GM15510 (cell line): ENCODE results near the gene GOLGA6A.
A peak's percentile ranks its signal among the peaks of the same experiment; 100 is the strongest.

Experiments used
- POLR2A ChIP-seq: IDR thresholded peaks from 3 replicates; pipeline ENCODE4 v1.6.1; 2011; ENCODE audit warnings: borderline replicate concordance; ENCODE audit not compliant: insufficient read length; ENCODE audit errors: extremely low read depth

Gene GOLGA6A

DNA sequence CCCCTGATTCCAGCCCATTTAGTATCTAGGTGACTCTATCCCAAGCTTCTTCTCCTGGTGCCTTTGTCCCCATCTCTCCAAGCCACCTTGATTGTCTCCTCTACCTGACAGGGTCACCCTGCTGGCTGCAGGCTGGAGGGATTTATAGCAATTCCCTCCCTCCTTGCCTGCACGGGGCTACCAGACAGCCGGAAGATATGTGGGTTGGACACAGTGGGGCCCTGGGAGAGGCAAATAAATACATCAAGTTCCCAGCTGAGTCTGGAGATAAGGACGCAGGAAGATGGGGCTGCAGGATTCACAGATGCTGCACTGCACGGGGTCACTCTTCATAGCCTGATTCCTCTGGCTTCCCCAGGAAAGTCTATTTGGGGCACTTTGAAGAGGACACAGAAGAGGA is 38.7 kb upstream of the GOLGA6A start:
- no peak for TF ChIP-seq POLR2A

DNA sequence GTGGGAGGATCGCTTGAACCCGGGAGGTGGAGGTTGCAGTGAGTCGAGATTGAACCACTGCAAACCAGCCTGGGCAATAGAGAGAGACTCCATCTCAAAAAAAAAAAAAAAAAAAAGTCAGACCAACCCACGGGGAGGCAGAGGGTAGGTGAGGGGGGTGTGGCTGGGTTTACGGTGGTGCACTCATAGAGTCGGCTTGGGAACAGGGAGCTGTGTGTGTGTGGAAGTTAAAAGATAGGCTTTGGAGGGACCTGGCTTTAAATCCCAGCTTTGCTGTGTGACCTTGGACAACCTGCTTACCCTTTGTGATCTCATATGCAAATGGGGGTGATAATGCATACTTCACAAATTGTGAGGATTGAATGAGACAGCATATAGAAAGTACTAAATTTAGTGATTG is 38.1 kb upstream of the GOLGA6A start:
- TF ChIP-seq POLR2A, result no peak

DNA sequence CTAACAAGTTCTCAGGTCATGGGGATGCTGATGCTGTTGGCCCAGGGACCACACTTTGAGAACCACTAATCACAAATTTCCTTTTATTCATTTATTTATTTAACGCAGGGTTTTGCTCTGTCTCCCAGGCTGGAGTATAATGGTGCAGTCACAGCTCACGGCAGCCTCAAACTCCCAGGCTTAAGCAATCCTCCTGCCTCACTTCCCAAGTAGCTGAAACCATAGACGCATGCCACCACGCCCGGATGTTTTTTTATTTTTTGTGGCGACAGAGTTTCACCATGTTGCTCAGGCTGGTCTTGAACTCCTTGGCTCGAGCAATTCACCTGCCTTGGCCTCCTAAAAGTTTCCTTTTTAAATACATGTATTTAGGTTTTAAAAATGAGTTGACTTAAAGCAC is 27.4 kb upstream of the GOLGA6A start:
- TF ChIP-seq POLR2A, result no peak

DNA sequence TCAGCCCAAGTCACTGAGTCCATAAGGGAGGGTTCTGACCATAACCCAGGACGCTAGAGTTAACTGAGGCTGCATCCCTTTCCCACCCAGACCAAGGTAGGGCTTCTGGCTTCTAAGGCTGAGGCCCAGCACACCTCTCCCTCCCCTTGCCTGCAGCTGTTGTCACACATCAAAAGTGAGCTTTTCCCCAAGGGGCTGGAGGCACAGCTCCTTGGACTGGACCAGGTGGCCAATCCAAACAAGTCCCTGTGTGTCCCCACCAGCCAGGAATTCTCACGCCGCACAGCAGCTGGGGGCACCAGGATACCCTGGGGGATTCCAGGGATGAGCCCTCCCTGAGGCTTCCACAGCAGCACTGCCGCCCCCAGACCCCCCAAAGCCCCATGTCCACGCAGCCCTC is 25.8 kb upstream of the GOLGA6A start:
- no peak for TF ChIP-seq POLR2A

DNA sequence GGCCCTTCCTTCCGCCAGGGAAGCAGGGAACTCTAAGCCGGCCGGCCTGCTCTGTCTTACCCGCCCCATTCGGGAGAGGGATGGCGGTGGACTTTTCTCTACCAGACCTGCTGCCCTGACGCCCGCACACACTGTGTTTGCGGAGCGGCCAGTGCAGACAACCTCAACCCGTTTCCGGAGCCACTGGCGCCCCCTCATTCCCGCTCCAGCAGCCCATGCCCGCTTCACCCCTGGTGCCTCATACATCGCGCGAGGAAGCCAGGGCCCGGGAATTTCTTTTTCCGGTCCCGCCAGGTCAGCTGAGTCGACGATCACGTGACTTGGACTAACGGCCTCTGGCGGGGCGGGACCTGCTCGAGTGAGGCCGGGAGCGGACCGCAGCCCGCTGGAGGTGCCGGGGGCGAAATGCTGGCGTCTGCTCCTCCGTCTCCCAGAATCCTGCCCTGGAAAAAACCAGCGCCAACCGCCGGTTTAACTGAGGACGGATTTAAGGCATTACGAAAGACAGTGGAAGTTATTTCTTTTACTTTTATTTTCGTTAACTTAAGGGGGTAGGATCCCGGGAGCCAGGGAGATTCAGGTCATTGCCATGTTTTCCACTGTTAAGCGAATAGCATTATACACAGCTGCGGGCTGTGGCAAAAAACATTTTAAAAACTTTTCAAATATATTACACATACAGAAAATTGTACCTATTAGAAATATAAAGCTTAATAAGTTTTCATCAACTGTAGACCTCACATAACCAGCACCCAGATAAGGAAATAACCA is 17.8 kb upstream of the GOLGA6A start:
- TF ChIP-seq POLR2A, result peak; percentile 45

DNA sequence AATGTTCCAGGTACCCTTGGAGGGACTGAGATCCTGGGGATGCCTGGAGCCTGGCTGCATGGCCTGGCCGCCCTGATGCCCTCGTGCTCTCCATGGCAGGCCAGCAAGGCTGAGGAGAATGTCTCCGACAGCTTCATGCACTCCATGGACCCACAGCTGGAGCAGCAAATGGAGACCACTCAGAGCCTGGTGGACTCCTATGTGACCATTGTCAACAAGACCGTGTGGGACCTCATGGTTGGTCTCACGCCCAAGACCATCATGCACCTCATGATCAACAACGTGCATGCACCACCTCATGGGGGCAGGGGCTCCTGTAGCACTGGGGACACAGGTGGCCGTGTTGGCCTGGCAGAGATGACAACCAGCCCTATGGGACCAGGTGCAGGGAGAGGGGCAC is 19.7 kb downstream of the GOLGA6A start:
- no peak for TF ChIP-seq POLR2A

DNA sequence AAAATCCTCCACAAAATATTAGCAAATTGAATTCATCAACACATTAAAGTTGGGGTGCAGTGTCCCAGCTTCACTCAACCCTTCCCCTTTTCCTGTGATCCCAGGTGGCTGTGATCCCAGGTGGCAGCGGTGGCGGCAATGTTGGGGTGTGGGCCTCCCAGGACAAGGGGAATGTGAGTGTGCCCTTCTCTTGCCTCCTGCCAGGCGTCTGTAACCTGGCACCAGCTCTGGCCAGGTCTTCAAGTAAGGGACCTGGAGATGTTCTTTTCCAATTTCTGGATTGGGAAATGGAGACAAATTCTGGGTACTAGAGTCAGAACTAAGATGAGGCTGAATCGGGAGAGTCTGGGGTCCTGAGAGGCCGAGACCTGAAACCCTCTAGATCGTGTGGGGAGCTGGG is 20.1 kb downstream of the GOLGA6A start:
- TF ChIP-seq POLR2A, result no peak

DNA sequence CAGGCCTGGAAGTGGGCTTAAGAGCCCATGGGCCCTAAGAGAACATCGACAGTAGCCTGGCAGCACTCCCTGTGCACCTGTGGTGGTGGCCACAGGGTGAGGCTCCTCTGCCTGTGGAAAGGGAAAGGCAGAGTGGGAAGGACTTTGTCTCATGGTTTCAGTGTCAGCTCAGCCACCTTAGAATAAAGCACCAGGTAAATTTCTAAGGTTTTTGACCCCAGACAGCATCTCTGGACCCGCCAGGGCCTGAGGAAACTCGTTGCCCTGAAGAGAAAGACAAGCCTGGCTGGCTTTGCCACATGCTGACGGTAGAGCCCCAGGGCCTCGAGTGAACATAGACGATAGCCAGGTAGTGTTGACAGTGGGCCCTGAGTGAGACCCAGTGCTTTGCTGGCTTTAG is 22.1 kb downstream of the GOLGA6A start:
- TF ChIP-seq POLR2A, result no peak

DNA sequence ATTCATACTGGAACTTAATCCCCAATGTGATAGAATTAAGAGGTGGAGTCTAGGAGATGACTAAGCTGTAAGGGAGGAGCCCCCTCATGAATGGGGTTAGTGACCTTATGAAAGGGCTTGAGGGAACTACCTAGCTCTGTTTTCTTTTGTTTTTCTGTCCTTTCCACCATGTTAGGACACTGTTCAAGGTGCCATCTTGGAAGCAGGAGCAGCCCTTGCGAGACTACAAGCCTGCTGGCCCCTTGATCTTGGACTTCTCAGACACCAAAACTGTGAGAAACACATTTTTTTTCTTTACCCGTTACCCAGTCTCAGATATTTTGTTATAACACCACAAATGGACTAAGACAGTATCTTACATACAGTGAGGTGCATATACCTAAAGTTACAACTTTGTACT is 26.5 kb downstream of the GOLGA6A start:
- TF ChIP-seq POLR2A, result no peak

DNA sequence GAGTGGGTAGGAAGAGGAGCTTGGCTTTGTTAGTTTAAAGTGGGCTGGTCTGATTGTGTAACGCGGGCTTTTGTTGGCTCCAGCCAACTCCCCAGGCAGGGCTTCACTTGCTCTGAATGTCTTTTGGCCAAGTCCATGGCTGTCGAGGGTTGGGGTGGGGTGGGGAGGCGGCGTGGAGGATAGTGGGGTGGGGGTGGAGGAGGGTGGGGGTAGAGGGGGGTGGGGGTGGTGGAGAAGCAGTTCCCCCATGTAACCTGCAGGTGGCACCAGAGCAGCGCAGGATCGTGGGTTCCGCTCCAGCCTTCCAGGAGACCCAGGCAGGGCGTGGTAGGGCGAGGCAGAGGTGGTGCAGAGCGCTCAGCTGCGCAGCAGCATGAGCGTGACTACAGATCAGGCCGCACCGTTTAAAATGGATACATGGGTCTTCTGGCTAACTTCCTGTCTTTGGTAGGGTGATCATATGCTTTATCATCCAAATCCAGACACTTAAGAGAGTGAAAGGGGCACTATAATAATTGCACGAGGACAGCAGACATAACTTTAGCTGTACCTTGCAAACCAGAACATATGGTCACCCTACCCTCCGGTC is 28.3 kb downstream of the GOLGA6A start:
- TF ChIP-seq POLR2A, result no peak

DNA sequence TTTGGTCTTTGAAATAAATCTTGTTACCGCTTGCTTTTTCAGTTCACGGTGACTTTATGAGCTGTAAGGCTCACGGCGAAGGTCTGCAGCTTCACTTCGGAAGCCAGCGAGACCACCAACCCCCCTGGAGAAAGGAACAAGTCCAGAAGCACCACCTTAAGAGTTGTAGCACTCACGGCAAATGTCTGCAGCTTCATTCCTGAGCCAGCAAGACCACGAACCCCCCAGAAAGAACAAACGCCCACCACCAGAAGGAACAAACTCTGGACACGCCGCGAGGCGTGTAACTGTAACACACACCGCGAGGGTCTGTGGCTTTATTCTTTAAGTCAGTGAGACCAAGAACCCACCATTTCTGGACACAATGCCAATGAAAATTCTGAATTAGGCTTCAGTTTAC is 28.8 kb downstream of the GOLGA6A start:
- no peak for TF ChIP-seq POLR2A

DNA sequence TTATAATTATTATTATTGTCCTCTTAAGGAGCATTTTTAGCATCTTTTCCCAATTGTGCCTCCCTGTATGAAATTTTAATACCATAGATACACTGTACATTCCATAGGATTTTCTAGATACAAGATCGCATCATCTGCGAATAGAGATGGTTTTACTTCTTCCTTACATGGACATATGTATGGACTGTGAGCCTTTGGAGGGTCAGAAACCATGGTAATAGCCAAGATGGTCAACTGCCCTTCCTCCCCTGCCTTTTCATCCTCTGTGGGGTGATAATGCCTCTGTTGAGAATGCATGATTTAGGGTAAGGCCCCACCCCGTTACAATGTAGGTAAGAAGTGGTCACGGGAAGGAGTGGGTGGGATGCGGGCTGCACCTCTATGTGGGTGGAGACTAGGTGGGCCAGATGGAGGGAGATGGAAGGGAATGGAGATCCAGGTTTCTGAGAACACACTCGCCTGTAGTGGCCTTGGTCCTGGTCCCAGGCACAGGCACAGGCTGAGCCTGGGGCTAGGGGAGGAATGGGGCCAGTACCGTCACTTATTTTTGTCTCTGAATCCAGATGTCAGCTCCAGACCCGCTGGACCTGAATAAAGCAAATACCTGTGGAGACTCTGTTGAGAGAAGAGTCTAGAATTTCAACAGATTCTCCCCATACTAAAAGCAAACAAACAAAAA is 31.7 kb downstream of the GOLGA6A start:
- no peak for TF ChIP-seq POLR2A

DNA sequence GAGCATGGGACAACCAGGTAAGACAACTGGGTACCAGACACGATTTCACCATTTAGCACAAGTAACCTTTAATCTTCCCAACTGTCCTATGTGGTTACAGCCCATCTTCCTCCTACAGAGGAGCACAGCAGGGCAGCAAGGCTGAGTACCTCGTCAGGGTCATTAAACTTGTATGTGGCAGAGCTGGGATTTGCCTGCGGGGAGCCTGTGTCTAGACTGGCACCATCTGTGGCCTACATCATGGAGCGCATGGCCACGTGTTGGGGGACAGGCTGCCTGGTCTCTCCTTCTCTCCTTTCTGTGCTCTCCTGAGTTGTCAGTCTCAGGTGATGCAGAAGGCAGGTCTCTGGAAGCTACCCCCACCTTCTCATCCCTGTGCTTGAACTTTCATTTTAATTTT is 32.2 kb downstream of the GOLGA6A start:
- TF ChIP-seq POLR2A, result no peak

DNA sequence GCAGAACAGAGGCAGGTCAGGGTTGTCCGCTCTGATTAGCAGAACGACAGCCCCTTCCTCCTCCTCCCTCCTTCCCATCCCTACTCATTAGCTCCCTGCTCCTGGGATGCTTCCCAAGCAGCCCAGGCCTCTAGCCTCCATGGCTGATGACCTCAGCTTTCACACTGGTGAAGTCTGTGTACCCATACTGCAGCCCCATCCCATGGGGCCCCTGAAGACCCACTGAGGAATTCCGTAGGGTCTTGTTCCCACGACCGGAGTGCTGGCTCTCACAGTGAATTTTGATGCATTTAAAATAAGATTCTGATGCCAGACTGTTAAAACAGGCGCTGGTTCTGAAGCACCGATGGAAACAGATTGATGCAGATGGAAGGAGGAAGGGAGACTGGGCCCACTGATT is 36.1 kb downstream of the GOLGA6A start:
- no peak for TF ChIP-seq POLR2A

DNA sequence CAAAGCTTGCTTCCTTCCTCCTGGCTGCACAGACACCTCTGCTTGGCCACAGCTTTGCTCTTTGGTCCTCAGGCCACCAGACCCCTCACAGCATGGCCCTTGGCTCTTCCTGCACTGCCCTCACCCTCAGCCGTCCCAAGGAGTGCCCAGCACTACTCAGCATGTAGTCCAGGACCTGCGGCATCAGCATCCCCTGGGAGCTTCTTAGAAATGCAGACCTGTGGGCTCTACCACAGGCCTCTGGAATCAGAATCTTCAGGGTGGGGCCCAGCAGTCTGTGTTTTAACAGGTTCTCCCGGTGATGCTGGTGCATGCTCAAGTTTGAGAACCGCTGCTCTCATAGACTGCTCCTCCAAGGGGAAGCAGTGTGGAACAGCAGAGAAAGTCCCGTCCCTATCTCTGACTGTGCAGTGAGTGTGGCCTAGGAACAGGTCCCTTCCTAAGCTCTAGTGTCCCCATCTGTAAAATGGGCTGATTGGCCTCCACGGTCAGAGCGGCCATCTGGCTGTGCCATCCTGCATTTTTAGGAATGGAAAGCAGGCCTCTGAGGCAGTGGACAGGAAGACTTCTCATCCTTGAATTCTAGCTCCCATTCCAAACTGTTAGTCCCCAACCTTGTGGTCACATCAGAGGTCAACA is 36.6 kb downstream of the GOLGA6A start:
- no peak for TF ChIP-seq POLR2A
